EL (cell line): Measurements from ENCODE around the gene TTLL5.

Experiments
- DNase-seq: peaks from one replicate; pipeline ENCODE4 v3.0.0-alpha.2; 2016

The TTLL5 gene

GRCh38 chr14:75742867-75743266, 81.8 kb downstream of the TTLL5 start:
- no peak for DNase-seq

DNA sequence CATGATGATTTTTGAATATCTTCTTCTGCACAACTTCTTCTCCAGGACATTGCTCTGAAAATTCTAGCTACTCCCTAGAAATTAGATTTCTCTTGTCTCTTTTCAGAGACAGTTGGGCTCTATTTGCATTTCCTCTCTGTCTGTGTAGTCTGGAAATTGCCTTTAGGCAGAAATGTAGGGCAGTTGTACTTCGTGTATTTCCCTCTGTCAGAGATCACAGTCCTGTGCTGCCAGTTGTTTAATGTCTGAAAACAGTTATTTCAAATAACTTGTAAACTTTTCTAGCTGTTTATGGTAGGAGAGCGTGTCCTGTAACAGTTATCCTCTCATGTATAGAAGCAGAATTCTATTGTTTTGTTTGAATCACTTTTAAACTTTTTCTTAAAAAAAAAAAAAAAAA, 86.9 kb downstream of the TTLL5 start:
- DNase-seq: no peak

DNA sequence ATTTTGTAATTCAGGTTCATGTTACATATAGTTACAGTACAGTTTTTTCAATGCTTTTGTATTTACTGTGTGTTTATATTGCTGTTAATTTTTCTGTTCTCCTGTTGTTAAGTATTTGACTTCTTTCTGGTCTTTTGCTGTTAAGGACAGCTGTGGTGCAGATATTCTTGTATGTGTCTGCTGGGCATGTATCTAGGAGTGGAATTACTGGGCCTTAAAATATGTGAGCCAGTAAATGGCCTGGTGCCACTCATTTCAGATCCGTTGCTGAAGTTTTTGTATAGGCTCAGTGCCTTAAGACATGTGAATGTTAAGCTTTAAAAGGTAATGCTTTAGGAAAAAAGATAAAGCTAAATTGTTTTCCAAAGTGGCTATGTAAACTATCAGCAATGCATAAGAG, 87.3 kb downstream of the TTLL5 start:
- no peak for DNase-seq

DNA sequence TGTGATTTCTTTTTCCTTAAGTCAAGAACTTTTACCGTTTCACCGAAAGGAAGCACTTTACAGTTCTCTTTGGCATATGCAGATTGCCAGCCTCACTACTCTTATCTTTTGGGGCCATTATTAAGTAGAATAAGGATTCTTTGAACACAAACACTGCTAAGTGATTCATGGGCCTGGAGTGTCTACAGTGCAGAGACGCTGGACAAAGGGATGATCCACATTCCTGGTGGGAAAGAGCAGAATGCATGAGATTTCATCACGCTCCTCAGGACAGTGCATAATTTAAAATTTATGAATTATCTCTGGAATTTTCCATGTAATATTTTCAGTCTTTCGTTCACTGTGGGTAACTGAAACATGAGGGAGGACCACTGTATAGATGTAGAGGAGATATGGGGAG, 90.2 kb downstream of the TTLL5 start:
- peak; percentile 63 for DNase-seq

DNA sequence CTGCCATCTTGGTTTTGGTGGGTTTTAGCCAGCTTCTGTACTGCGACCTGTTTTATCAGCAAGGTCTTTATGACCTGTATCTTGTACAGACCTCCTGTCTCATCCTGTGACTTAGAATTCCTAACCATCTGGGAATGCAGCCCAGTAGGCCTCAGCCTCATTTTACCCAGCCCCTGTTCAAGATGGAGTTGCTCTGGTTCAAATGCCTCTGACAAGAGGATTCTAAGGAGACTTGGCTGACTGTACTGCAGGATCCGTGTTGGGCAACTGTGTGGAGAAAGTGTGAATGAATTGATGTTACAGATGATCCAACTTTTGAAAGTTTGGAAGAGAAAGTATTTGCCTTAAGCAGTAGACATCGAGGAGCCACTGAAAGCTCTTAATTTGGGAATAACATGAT, 91.0 kb downstream of the TTLL5 start:
- no peak for DNase-seq

DNA sequence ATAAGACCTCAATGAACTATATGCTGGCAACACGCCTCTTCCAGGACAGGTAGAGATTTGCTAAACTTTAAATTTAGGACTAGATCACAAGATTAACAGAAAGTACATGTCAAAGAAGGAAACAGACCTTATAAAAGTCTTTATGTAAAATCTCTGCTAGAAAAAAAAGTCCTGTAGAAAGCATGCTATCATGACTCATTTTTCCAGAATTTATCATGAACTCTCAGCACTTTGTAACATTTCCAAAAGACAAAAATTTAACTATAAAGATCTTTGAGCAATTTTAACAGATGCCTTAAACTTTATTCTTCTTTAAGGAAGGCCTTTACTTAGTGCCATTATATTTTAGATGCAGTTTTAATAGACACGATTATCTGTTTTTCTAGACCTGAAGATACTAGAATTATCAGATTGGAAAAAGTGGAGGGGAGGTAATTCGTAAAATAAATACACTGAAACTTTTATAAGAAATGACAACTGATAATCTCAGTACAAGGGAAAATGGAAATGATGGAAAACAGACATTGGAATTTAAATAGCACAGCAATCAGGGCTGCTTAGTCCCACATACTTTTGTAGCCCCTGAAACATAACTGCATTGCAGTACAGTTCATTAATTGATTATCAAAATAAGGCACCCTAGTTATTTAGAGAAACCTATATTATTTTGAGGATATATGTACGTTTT, 92.0 kb downstream of the TTLL5 start:
- peak; percentile 22 for DNase-seq

- no peak for DNase-seq
These were observed 92.7 kb downstream of the TTLL5 start for GRCh38 chr14:75753696-75754095.

DNA sequence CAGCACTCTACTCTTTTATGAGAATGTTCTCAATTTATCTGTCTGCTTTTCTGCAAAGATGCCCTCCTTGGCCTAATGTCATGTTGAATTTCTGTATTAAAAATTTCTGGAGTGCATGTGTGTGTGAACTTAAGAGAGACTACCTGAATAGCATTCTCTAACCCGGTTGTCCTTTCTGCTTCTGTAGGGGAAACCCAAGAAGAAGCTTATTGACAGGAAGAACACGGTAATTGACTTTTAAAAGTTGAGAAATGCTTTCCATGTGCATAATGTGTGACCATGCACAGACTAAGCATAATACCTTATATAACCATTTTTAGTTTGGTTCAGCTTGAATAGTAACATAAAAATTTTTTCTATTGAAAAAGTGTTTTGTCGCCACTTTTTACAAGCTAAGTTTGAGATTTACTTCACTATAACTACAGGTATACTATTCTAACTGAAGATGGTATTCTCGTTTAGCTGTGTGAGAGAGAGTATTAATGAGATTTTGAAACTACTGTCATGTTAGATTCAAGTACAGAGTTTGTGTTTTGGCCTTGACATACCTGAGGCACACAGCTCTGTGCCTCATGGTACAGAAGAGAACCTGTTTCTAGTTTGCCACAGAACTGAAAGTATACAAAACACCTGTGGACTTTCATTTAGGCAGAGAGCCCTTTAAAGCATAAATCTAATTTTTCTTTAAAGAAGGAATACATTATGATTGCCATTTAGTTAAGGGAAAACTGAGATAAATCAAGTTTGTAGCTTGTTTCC, 96.8 kb downstream of the TTLL5 start:
- DNase-seq: no peak

GRCh38 chr14:75764020-75764419, 103.0 kb downstream of the TTLL5 start:
- DNase-seq: no peak

GRCh38 chr14:75769047-75769685, 108.1 kb downstream of the TTLL5 start:
- no peak for DNase-seq

DNA sequence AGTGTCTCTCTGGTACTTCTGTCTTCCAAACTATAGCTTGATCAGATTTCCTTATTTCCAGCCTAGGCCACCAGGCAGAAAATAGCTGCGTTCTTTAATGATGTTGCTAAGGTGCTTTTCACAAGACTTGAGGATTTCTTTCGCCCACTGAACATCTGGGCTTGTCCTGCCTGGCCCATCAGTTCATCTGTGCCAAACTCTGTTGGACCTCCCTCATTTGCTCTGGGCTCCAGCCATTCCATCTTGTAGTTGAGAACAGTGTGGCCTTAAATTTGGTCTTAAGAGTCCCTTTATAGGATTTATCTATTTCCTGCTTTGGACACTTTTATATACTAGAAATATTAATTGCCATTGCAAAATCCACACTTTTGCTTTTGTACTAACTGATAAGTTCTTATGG, 109.6 kb downstream of the TTLL5 start:
- DNase-seq: no peak

GRCh38 chr14:75771595-75771994, 110.5 kb downstream of the TTLL5 start:
- no peak for DNase-seq

DNA sequence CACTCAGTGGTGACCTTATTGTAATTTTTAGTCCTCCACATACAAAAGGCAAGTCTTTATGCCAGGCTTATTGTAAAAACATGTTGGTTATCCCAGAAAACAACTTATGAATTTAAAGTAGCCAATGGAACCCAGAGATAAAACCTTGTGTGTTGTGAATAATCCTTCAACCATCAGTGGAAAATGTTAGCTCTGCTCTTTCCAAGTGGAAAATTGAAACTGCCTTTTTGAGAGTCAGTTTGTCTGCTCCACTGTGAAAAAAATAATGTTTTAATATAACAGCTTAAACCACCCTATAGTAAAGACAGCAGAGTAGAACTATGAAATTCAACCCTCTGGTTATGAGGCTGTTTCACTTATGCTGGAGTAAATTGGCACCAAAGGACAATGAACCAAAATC, 112.0 kb downstream of the TTLL5 start:
- no peak for DNase-seq

- DNase-seq: no peak
These were observed 120.0 kb downstream of the TTLL5 start for GRCh38 chr14:75781096-75781495.

DNA sequence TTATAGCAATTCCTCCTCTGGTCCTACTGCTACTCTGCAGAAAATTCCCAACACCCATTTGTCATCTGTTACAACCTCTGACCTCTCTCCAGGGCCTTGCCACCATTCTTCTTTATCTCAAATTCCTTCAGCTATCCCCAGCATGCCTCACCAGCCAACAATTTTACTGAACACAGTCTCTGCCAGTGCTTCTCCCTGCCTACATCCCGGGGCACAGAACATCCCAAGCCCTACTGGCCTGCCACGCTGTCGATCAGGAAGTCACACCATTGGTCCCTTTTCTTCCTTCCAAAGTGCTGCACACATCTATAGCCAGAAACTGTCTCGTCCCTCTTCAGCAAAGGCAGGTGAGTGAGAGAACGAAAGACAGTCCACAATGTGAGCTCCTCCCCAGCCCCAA, 122.1 kb downstream of the TTLL5 start:
- DNase-seq: peak; percentile 13

GRCh38 chr14:75783602-75784313, 122.7 kb downstream of the TTLL5 start:
- no peak for DNase-seq

GRCh38 chr14:75784314-75784686, 123.3 kb downstream of the TTLL5 start:
- no peak for DNase-seq

DNA sequence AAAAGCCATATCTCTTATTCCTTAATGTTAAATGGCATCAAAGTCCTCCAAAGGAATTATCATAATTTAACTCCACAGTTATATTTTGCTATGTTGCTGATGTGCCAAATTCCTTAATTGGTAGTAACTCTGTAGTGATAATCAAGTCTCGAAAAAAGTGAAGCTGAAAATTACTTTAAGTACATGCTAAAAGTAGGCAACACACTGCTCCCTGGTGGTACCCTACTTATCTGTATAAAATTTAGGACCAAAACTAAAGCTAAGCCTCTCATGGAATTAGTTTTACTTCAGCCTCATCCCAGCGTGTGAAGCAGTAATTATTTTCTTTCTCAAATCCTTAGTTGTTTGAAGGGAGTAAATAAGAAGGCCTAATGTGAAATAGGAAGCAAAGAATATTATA, 132.8 kb downstream of the TTLL5 start:
- no peak for DNase-seq

- DNase-seq: peak; percentile 37
These were observed 133.6 kb downstream of the TTLL5 start for GRCh38 chr14:75794615-75795038.

DNA sequence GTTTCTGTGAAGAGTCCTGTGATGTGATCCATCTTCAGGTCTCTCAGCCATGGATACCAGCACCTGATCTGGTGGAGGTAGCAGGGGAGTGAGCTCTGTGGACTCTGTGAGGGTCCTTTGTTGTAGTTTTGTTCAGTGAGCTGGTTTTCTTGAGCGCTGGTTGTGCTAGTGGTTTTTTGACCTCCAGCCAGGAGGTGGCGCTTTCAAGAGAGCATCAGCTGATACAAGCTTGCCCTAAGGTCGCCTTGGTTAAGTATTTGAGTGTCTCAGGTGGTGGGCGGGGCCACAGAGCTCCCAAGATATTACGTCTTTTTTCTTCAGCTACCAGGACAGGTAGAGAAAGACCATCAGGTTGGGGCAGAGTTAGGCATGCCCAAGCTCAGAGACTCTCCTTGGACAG, 139.7 kb downstream of the TTLL5 start:
- DNase-seq: no peak

GRCh38 chr14:75802486-75802885, 141.4 kb downstream of the TTLL5 start:
- DNase-seq: no peak

- no peak for DNase-seq
These were observed 142.7 kb downstream of the TTLL5 start for GRCh38 chr14:75803765-75804164.

- no peak for DNase-seq
These were observed 143.7 kb downstream of the TTLL5 start for GRCh38 chr14:75804570-75805275.
